NCI-H82 treated with DMSO at 0.1 percent for 48 hours (cell line): ENCODE results near the gene ROBO4.

Experiments
- DNase-seq: peaks from one replicate; lab custom pipeline; 2025; ENCODE audit not compliant: unreplicated experiment; lab: John Stamatoyannopoulos, UW

The ROBO4 gene

DNA sequence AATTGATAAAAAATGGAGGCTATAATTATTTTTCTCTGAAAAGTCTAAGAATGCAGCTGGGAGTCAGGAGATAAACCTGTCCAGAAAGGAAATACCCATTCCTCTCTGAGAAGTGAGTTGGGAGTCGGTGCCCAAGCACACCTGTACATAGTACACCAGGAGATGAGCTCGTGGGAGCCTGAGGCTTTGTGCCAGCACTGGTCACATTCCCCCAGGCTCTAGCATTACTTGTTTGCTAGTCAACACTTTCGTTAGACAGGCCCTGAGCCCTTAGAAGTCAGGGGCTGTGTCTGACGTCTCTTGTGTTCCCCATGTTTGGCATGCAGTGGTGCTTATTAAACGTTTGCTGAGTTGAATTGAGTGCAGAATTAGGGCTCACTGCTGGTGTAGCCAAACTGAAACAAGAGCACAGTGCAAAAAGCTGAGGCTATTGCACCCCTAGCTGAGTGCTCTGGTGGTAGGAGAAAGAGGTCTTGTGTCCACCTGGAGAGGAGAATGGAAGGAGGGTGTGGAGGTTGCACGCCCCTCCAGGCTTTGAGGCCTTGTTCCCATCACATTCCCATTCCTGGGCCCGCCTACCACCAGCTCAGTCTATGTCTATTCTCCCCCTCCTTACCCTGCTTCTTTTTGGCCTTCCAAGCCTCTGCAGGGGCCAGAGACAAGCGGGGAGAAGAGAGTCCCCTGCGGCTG, 6.8 kb downstream of the ROBO4 start:
- no peak for DNase-seq

GRCh38 chr11:124890151-124890550, 7.5 kb downstream of the ROBO4 start:
- DNase-seq: no peak

GRCh38 chr11:124889191-124890091, 8.2 kb downstream of the ROBO4 start:
- no peak for DNase-seq

DNA sequence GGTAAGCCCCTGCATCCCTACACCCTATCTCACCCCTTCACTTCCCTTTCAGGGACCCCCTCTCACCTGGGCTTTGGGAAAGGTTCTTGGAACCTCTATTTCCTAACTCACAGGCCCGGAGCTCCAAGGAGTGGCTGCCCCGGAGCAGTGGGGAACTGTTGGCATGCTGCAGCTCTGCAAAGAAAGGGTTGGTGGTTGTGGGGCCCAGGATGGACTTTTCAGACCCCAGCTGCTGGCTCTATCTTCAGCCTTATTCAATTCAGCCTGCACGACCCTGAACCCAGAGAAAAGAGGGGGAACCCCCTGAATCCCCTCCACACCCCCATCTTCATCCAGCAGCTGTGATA, 10.0 kb downstream of the ROBO4 start:
- no peak for DNase-seq

DNA sequence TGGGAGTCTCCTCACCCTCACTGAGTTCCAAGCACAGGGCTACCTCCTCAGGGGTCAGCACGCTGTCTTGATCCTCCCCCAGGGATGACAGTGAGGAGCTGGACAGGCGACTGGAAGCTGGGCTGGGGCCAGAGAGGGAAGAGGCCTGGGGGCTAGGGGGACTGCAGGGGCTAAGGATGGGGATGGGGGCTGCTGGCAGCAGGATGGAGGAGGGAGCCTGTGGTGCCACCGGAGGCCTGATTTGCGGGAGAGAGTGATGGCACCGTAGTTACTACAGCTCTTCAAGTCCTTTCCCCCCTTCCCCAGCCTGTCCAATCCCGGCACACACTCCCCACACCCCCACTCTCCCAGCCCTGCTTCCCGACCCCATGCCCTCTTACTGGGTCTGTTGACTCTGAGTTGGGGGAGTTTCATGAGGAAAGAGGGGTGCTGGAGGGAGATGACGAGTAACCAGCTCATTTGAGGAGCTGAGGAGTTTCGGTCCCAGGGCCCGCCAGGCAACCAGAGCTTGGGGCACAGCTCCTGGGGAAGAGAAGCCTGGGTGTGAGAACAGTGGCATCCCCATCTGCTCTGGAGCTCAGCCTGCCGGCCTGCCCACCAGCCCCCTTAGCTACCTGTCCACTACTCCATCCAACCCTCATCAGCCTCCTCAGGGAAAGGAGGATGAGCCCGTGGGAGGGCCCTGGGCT, 10.5 kb downstream of the ROBO4 start:
- no peak for DNase-seq

- DNase-seq: no peak
Measured at GRCh38 chr11:124886476-124886875, 11.2 kb downstream of the ROBO4 start.

- DNase-seq: no peak
Measured at GRCh38 chr11:124884869-124885479, 12.7 kb downstream of the ROBO4 start.

DNA sequence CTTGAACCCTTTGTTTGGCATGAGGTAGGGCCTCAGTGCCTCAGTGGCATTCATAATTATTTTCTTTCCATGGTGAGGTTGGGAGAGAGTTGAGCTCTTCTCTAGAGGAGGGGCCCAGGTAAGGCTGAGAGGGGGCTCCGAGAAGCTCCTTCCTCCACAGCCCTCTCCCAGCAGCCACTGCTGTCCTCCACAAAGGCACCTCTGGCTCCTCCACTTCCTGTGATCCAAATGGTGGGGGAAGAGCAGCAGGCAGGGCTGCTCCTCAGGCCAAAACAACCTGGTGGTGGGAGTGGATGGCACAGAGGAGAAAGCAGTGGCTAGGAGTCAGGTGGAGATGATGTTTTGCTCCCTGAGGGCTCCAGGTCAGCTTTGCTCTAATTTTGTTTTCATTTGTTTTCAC, 13.3 kb downstream of the ROBO4 start:
- DNase-seq: no peak

GRCh38 chr11:124882339-124883071, 15.2 kb downstream of the ROBO4 start:
- no peak for DNase-seq

DNA sequence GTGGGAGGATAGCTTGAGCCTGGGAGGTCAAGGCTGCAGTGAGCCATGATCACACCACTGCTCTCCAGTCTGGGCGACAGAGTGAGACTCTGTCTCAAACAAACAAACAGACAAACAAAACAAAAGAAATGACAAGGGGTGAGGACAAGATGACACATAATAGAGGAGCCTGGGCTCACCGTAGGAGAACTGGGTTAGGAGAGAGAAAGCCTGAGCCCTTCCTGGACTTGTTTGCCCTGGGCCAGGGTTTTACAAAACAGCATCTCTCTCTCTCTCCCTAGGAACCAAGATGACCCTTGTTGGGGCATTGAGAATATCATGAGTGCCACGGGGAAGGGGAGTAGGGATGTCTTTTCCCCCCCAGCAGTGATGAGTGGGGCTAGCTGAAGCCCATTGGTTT, 16.7 kb downstream of the ROBO4 start:
- no peak for DNase-seq

DNA sequence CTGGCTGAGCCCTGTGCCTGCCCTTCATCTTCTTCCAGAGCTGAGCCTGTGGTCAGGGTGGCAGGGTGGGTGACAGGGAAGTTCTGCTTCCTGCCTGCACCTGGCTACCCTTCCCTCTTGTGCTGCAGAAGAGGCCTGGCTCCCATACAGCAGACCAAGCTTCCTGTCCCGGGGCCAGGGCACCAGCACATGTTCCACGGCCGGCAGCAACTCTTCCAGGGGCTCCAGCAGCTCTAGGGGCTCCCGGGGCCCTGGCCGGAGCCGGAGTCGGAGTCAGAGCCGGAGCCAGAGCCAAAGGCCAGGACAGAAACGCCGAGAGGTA, 17.4 kb downstream of the ROBO4 start:
- no peak for DNase-seq

DNA sequence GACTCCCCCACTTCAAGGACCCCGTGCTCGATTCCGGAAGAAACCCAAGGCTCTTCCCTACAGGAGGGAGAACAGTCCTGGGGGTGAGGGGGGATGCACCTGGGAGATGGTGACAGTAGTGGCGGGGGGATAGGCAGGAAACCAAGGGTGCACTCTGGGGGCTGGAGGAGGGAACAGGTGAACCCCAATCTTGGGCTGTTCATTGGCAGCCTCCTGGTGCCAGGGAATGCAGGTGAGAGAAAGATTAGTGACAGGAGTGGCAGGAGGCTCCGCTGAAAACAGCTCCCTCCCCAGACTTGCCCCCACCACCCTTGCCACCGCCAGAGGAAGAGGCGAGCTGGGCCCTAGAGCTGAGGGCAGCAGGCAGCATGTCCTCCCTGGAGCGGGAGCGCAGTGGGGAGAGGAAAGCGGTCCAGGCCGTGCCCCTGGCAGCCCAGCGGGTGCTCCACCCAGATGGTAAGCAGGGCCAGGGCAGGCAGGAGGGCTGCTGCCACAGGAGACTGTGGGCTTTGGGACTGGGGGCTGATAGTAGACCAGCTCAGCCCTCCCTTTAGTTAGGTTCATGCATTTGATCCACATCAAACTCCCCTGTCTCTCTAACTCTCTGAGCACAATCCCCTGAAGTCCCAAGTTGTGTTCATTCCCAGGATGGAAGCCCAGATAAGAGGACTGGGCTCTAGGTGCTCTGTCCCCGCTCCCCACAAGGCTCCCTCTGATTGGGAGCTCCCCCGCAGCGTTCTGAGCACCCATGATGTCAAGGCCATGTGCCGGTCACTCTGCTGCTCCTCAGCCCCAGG, 18.0 kb downstream of the ROBO4 start:
- no peak for DNase-seq

GRCh38 chr11:124878759-124879492, 18.7 kb downstream of the ROBO4 start:
- no peak for DNase-seq

DNA sequence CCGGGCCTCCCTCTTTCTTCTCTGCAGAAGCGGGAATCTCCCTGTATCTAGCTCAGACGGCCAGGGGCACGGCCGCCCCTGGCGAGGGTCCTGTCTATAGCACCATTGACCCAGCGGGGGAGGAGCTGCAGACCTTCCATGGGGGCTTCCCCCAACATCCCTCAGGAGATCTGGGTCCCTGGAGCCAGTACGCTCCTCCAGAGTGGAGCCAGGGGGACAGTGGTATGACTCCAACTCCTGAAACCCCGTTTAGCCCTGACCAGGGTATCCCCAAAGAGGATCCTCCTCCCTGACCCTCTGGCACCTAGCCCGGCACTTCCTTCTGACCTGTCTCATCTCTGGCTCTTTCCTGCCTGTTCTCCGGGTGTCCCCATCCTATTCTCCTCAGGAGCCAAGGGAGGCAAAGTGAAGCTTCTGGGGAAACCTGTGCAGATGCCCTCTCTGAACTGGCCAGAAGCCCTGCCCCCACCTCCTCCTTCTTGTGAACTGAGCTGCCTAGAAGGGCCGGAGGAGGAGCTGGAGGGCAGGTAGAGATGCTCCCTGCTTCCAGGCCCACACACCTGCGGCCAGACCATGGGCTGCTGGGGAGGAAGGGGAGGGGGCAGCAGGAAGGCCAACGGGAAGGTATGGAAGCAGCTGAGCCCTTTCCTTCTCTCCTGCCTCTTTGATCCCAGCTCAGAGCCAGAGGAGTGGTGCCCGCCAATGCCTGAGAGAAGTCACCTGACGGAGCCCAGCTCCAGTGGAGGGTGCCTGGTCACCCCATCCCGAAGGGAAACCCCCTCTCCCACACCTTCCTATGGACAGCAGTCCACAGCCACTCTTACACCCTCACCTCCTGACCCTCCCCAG, 19.5 kb downstream of the ROBO4 start:
- no peak for DNase-seq

GRCh38 chr11:124877631-124877909, 20.1 kb downstream of the ROBO4 start:
- no peak for DNase-seq

DNA sequence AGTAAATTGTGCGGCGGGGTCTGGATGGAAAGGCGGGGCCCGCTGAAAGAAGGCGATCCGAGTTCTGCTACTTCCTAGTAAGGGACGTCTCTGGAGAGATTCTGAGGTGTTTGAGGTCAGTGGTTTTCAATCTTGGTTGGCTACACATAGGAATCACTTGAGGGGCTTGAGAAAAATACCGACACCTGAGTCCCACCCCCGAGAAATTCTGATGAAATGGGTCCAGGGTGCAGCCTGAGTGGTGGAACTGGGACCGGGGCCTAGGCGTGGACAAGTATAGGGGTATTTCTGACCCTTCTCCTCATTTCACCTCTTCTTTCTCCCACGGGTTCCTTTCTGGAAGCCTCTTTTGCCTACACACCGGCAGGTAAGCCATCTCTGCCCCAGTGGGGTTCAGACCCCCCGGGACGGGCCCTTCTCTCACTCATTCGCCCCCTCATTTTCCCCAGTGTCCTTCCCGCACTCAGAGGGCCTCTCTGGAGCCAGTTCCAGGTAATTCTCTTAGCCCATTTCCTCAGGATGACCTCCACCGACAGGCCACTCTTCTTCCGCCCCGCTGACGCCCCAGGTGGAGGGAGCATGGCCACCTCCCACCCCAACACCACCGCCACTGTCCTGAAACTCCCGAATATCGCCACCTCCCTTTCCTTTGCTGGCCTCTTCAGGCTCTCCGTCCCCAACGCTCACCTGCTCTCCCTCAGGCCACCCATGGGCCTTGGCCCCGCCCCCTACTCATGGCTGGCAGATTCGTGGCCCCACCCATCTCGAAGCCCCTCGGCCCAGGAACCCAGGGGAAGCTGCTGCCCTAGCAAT, 20.6 kb downstream of the ROBO4 start:
- DNase-seq: no peak

DNA sequence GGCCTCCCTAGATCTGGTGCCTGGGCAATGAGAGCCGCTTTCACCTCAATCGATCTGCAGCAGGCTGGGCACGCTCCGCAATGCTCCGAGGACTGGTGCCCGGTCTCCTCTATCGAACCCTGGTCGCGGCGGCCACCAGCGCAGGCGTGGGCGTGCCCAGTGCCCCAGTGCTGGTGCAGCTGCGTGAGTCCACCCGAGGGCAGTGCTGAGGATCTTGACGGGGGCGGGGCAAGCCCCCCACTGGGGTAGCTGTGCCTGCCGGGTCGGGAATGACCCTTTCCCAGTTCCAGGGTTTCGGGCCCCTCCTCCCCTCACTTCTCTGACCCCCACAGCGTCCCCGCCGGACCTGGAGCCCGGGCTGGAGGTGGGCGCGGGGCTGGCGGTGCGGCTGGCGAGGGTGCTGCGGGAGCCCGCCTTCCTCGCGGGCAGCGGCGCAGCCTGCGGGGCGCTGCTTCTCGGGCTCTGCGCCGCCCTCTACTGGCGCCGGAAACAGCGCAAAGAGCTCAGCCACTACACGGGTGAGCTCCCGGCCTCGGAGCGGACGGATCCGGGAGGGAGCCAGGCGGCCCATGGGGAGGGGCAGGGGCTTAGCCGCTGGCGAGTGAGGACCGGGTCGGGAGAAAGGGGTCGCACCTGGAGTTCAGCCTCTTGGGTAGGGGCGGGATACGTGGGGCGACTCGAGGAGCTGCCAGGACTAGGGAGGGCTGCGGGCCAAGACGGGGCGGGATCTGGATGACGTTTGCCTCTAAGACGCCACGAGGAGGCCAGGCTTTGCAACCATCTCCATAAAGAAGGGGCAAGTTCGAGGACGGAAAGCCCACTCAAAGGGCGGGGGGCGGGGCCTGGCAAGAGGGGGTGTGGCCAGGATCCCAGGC, 21.5 kb downstream of the ROBO4 start:
- peak; percentile 72 for DNase-seq
